Neural progenitor cell (in vitro differentiated cells): Measurements from ENCODE around the gene KLHDC8B. TPM values are rescaled to one million over a fixed set of nuclear protein-coding genes. Genes with fewer than 3 reads are reported as not detected.
A peak's percentile ranks its signal among the peaks of the same experiment; 100 is the strongest.

ENCODE experiments used
- DNase-seq: peaks from one replicate; pipeline ENCODE4 v3.0.0-alpha.2; 2016; ENCODE audit warnings: low spot score
- H2AFZ ChIP-seq: fragments of 200-600 bp; sonication (generic); replicated peaks from 2 replicates; pipeline ENCODE4 v1.6.1; 2016; ENCODE audit warnings: antibody characterized with exemption
- H3F3A ChIP-seq: fragments of 200-600 bp; sonication (generic); 2 replicates; pipeline ENCODE4 v1.6.1; 2016; ENCODE audit warnings: antibody characterized with exemption, low read depth
- H3K27ac ChIP-seq: fragments of 200-600 bp; sonication (generic); 2 replicates; pipeline ENCODE4 v1.5.1; 2016; ENCODE audit warnings: mild to moderate bottlenecking
- H3K27me3 ChIP-seq: fragments of 200-600 bp; sonication (generic); 2 replicates; pipeline ENCODE4 v1.6.1; 2016; ENCODE audit warnings: mild to moderate bottlenecking, moderate library complexity
- H3K36me3 ChIP-seq: fragments of 200-600 bp; sonication (generic); 2 replicates; pipeline ENCODE4 v1.5.1; 2016
- H3K4me1 ChIP-seq: fragments of 200-600 bp; sonication (generic); 2 replicates; pipeline ENCODE4 v1.6.1; 2016; ENCODE audit warnings: mixed run types
- H3K4me2 ChIP-seq: fragments of 200-600 bp; sonication (generic); 2 replicates; pipeline ENCODE4 v1.6.1; 2016
- H3K4me3 ChIP-seq: fragments of 200-600 bp; sonication (generic); 2 replicates; pipeline ENCODE4 v1.5.1; 2016
- H3K79me2 ChIP-seq: fragments of 200-600 bp; sonication (generic); 2 replicates; pipeline ENCODE4 v1.6.1; 2016; ENCODE audit warnings: low read depth
- H3K9ac ChIP-seq: fragments of 200-600 bp; sonication (generic); 2 replicates; pipeline ENCODE4 v1.6.1; 2016
- H3K9me3 ChIP-seq: fragments of 200-600 bp; sonication (generic); 2 replicates; pipeline ENCODE4 v1.5.1; 2016; ENCODE audit warnings: low read depth
- H4K20me1 ChIP-seq: fragments of 200-600 bp; sonication (generic); 2 replicates; pipeline ENCODE4 v1.6.1; 2016; ENCODE audit warnings: low read depth
- H3K27ac Mint-ChIP-seq: 3 replicates; pipeline ENCODE4 v1.8.0; 2021; ENCODE audit warnings: mixed read lengths
- H3K27me3 Mint-ChIP-seq: 2 replicates; pipeline ENCODE4 v1.8.0; 2022; ENCODE audit warnings: low read depth, mild to moderate bottlenecking, inconsistent platforms, moderate library complexity, mixed read lengths; ENCODE audit not compliant: insufficient read depth
- H3K36me3 Mint-ChIP-seq: 3 replicates; pipeline ENCODE4 v1.8.0; 2021; ENCODE audit warnings: mixed read lengths
- H3K4me1 Mint-ChIP-seq: 3 replicates; pipeline ENCODE4 v1.8.0; 2021; ENCODE audit warnings: mixed read lengths
- H3K4me3 Mint-ChIP-seq: 3 replicates; pipeline ENCODE4 v1.8.0; 2021; ENCODE audit warnings: mild to moderate bottlenecking, moderate library complexity, mixed read lengths
- H3K9me3 Mint-ChIP-seq: 3 replicates; pipeline ENCODE4 v1.8.0; 2020; ENCODE audit warnings: mixed read lengths
- EZH2 ChIP-seq: fragments of 200-600 bp; sonication (generic); IDR thresholded peaks from 2 replicates; pipeline ENCODE4 v1.6.1; 2017; ENCODE audit warnings: antibody characterized with exemption, mild to moderate bottlenecking, moderate library complexity
- EZH2phosphoT487 ChIP-seq: fragments of 200-600 bp; sonication (generic); IDR thresholded peaks from 2 replicates; pipeline ENCODE4 v1.6.1; 2017; ENCODE audit warnings: antibody characterized with exemption
- total RNA-seq: library from RNA; depleted of rRNA; stranded (reverse); fragments of >200 nt; gene quantifications from 2 replicates; pipeline ENCODE4 v1.2.3, GENCODE V29; 2015; ENCODE audit warnings: low replicate concordance
- TF ChIP-seq, protein P1 (sequence below): fragments of 200-600 bp; sonication (generic); IDR thresholded peaks from 2 replicates; pipeline ENCODE4 v1.5.1; 2017; ENCODE audit warnings: antibody characterized with exemption, mild to moderate bottlenecking

KLHDC8B gene
- total RNA-seq, 1 donor from 2014 or later: 14.8 TPM

DNA sequence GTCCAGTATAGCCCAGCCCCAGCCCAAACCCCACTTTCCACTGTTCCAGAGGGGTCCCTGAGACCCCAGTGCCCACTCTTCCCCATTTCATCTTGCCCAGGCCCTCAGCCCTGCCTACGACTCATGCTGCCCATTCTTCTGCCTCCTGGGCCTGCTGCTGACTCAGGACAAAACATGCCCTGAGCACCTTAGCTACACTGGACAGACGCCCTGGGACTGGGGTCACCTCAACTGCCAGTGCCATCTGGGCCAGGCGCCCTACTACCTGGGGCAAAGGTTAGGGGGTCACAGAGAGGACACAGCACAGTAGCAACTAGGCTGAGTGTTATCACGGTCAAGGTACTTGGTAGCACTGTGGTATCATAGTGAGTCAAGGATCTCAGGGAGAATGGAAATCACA lies 35.9 kb upstream of the KLHDC8B start:
- Histone ChIP-seq H3K79me2 (peaks cover 11% of the 10 kb centered on the region), H4K20me1 (no peaks in the 10 kb centered on the region), H3K4me3 (no peak overlapping the region), H3K9me3 (no peaks in the 10 kb centered on the region), H3K27me3 (peaks cover 4% of the 10 kb centered on the region), H2AFZ (no peak overlapping the region), H3K9ac (no peak overlapping the region), H3K27ac (no peak overlapping the region), H3K4me2 (no peak overlapping the region), H3K4me1 (peaks cover 4% of the 10 kb centered on the region), H3F3A (peaks cover 10% of the 10 kb centered on the region), H3K36me3 (no peaks in the 10 kb centered on the region)
- TF ChIP-seq, protein P1, sequence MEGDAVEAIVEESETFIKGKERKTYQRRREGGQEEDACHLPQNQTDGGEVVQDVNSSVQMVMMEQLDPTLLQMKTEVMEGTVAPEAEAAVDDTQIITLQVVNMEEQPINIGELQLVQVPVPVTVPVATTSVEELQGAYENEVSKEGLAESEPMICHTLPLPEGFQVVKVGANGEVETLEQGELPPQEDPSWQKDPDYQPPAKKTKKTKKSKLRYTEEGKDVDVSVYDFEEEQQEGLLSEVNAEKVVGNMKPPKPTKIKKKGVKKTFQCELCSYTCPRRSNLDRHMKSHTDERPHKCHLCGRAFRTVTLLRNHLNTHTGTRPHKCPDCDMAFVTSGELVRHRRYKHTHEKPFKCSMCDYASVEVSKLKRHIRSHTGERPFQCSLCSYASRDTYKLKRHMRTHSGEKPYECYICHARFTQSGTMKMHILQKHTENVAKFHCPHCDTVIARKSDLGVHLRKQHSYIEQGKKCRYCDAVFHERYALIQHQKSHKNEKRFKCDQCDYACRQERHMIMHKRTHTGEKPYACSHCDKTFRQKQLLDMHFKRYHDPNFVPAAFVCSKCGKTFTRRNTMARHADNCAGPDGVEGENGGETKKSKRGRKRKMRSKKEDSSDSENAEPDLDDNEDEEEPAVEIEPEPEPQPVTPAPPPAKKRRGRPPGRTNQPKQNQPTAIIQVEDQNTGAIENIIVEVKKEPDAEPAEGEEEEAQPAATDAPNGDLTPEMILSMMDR: no peak
- TF ChIP-seq EZH2phosphoT487 (no peak), EZH2 (no peak)
- no peak for DNase-seq
- peak overlapping the region; percentile 57 for H3K4me3 Mint-ChIP-seq
- peaks cover 2% of the 10 kb centered on the region for H3K9me3 Mint-ChIP-seq
- peaks cover 39% of the 10 kb centered on the region for H3K4me1 Mint-ChIP-seq
- H3K27me3 Mint-ChIP-seq: peaks cover 3% of the 10 kb centered on the region
- H3K36me3 Mint-ChIP-seq: no peaks in the 10 kb centered on the region
- H3K27ac Mint-ChIP-seq: peak overlapping the region; percentile 65

DNA sequence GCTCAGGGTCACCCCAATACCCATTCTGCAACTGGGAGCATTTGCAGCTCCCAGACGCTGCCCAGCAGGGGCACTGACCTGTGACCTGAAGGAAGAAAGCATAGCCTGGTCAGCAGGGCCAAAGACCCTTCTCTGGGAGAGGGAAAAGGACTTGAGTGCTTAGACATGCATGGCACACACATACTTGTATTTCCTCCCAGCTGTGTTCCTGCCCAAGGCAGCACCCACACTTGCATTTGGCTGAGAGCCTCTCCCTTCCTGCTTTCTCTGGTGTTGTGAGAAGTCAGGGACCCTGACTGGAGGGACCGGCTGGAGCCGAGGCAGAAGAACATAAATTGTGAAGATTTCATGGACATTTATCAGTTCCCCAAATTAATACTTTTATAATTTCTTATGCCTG lies 31.3 kb upstream of the KLHDC8B start:
- no peaks in the 10 kb centered on the region for H3K36me3 ChIP-seq
- no peak overlapping the region for H2AFZ ChIP-seq
- peak; percentile 34 for DNase-seq
- no peaks in the 10 kb centered on the region for H3F3A ChIP-seq
- peak overlapping the region; percentile 3 for H3K4me2 ChIP-seq
- H4K20me1 ChIP-seq: no peaks in the 10 kb centered on the region
- Mint-ChIP-seq H3K4me1 (peaks cover 17% of the 10 kb centered on the region), H3K27ac (peak overlapping the region; percentile 79), H3K4me3 (no peak overlapping the region), H3K9me3 (peaks cover 12% of the 10 kb centered on the region), H3K36me3 (no peaks in the 10 kb centered on the region), H3K27me3 (peaks cover 5% of the 10 kb centered on the region)
- H3K4me1 ChIP-seq: no peaks in the 10 kb centered on the region
- H3K9me3 ChIP-seq: no peaks in the 10 kb centered on the region
- no peak overlapping the region for H3K27ac ChIP-seq
- TF ChIP-seq EZH2: no peak
- TF ChIP-seq, protein P1: no peak
- no peak for TF ChIP-seq EZH2phosphoT487
- H3K9ac ChIP-seq: no peak overlapping the region
- H3K27me3 ChIP-seq: peaks cover 4% of the 10 kb centered on the region
- H3K4me3 ChIP-seq: no peak overlapping the region
- no peaks in the 10 kb centered on the region for H3K79me2 ChIP-seq

DNA sequence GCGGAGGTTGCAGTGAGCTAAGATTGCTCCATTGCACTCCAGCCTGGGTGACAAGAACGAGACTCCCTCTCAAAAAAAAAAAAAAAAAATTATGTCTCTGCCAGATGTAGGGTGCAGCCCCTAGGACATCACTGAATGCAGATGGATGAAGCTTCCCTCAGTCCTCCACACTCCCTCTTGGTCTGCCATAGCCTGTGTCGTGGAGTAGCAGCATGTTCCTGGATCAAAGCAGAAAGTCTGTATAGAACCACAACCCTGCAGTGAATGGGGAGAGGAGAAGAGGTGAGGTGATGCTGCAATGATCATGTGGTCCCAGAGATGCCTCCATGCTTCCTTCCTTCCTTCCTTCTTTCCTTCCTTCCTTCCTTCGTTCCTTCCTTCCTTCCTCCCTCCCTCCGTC lies 23.2 kb upstream of the KLHDC8B start:
- Mint-ChIP-seq H3K4me3 (no peak overlapping the region), H3K9me3 (no peaks in the 10 kb centered on the region), H3K4me1 (peaks cover under 1% of the 10 kb centered on the region), H3K27me3 (peaks cover 10% of the 10 kb centered on the region), H3K36me3 (no peaks in the 10 kb centered on the region), H3K27ac (peak overlapping the region; percentile 80)
- Histone ChIP-seq H3K27me3 (no peaks in the 10 kb centered on the region), H3K79me2 (no peaks in the 10 kb centered on the region), H4K20me1 (no peaks in the 10 kb centered on the region), H3K27ac (no peak overlapping the region), H3F3A (no peaks in the 10 kb centered on the region), H3K9me3 (no peaks in the 10 kb centered on the region), H2AFZ (no peak overlapping the region), H3K9ac (no peak overlapping the region), H3K4me1 (no peaks in the 10 kb centered on the region), H3K4me3 (no peak overlapping the region), H3K4me2 (no peak overlapping the region), H3K36me3 (no peaks in the 10 kb centered on the region)
- no peak for DNase-seq
- TF ChIP-seq, protein P1: no peak
- no peak for TF ChIP-seq EZH2phosphoT487
- no peak for TF ChIP-seq EZH2
